ENCODE results near the gene FASTKD3.
"Not testable (repeated sequence)": the region's sequence is repeated elsewhere in the genome, so short reads cannot be mapped to it uniquely, and the experiment has no call there.

FASTKD3 gene, protein sequence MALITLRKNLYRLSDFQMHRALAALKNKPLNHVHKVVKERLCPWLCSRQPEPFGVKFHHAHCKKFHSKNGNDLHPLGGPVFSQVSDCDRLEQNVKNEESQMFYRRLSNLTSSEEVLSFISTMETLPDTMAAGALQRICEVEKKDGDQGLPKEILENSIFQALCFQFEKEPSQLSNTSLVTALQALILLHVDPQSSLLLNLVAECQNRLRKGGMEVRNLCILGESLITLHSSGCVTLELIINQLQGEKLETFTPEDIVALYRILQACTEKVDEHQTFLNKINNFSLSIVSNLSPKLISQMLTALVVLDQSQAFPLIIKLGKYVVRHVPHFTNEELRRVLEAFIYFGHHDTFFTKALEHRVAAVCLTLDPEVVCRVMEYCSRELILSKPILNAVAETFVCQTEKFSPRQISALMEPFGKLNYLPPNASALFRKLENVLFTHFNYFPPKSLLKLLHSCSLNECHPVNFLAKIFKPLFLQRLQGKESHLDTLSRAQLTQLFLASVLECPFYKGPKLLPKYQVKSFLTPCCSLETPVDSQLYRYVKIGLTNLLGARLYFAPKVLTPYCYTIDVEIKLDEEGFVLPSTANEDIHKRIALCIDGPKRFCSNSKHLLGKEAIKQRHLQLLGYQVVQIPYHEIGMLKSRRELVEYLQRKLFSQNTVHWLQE

DNA sequence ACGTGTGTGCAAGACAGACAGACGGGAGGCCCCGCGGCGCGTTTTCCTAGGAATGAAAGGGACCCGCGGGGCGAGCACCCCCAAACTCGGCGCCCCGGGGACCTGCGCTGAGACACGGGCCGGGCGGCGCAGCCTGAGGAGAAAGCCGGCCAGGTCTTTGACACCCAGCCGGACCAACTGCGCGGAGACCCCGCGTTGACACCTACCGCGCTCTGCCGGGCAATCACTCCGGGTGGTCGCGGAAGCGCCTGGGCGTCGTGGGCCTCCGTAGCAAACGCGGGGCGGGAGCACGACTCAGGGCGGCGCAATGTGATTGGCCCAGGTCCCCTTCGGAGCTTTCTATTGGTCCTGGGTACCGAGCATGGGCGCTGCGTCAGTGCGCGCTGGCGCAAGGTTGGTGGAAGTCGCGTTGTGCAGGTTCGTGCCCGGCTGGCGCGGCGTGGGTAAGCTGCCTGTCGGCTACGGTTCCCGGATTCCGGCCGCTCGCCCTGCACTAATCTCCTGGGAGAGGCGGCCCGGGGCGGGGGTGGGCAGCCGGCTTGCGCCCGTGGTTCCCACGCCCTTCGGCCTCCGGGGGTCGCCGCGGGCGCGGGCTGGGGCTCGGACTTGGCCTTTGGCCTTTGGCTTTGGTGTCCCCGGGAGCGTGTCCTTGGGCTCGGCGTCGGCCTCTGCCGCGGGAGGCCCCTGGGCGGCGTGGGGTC lies at the start of gene FASTKD3, which contains the start of gene MTRR:
Gene FASTKD3, minus strand, starts transcription at position 259 of the 701 bp plus-strand sequence. CDS start 948 bp downstream, outside the sequence.
Gene MTRR, plus strand, starts transcription at position 376 of the 701 bp plus-strand sequence. CDS start 1,647 bp downstream, outside the sequence.
- TF ChIP-seq GATA1 (IDR thresholded peaks at IDR 0.05; ENCODE audit: low read depth, low read length) (no peak), POLR2A (IDR thresholded peaks at IDR 0.05; ENCODE audit: low read length) (peak; percentile 80)
- peak; percentile 93 to 95 for DNase-seq

DNA sequence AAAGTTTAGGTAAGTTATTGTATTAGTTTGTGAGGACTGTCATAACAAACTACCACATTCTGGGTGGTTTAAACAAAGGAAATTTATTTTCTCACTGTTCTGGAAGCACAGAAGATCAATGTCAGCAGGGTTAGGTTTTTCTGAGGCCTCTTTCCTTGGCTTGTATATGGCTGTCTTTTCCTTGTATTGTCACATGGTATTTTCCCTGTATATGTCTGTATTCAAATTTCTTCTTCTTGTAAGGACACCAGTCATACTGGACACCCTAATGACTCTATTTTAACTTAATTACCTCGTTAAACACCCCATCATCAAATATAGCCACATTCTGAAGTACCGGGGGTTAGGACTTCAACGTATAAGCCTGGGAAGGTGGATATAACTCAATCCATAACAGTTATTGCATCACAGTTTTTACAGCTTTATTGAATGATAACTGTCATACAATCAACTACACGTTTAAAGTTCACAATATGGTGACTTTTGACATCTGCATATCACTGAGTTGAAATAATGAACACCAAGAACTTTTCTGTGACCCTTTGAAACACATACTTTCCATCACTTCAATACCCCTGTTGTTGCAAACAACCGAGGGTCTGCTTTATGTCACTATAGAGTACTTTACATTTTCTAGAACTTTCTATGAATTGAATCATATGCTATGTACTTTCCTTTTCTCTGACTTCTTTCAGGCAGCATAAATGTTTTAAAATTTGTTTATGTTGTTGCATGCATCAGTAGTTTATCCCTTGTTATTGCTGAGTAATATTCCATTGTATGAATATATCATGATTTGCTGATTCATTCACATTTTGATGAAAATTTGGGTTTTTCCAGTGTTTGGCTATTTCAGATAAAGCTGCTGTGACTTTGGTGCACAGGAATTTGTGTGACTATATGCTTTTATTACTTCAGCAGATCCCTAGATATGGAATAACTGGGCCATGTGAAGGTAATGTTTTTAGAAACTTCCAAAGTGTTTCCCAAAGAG lies 48.6 kb upstream of the FASTKD3 start:
- TF ChIP-seq GATA1 (IDR thresholded peaks at IDR 0.05; ENCODE audit: low read depth, low read length) (no peak), POLR2A (IDR thresholded peaks at IDR 0.05; ENCODE audit: low read length) (no peak)
- DNase-seq = no peak

DNA sequence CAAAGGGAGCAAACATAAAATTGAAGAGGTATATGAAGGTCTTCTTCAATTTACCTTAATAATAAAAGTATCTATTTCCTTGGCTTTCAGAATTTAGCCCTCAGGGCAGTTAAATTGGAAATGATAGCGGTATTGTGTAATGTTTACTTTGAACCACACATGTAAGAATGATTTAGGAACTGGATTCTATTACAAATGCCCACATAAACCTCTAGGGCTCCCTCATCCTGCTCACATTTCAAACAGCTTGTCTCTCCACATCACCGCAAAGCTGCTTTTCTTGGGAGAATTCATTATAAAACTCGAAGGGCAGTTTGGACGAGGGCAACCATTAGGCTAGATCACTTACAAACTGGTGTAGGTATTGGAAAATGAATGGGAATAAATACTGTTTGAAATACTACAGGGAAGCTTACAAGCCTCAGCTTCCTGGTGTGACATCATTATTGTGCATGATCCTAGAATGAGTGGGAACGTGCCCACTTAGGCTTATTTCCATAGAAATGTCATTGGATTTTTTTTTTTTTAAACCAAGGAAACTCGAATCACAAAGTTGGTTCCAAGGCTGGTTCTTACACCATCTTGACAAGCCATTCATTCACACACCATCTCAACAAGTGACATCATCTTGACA lies 47.5 kb upstream of the FASTKD3 start:
- TF ChIP-seq GATA1 (IDR thresholded peaks at IDR 0.05; ENCODE audit: low read depth, low read length) = no peak
- TF ChIP-seq POLR2A (IDR thresholded peaks at IDR 0.05; ENCODE audit: low read length) = no peak
- DNase-seq = no peak

DNA sequence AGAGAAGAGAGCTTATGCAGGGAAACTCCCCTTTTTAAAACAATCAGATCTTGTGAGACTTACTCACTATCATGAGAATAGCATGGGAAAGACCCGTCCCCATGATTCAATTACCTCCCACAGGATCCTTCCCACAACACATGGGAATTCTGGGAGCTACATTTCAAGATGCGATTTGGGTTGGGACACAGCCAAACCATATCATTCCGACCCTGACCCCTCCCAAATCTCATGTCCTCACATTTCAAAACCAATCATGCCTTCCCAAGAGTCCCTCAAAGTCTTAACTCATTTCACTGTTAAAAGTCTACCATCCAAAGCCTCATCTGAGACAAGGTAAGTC lies 42.6 kb upstream of the FASTKD3 start:
- not testable (repeated sequence) for DNase-seq

DNA sequence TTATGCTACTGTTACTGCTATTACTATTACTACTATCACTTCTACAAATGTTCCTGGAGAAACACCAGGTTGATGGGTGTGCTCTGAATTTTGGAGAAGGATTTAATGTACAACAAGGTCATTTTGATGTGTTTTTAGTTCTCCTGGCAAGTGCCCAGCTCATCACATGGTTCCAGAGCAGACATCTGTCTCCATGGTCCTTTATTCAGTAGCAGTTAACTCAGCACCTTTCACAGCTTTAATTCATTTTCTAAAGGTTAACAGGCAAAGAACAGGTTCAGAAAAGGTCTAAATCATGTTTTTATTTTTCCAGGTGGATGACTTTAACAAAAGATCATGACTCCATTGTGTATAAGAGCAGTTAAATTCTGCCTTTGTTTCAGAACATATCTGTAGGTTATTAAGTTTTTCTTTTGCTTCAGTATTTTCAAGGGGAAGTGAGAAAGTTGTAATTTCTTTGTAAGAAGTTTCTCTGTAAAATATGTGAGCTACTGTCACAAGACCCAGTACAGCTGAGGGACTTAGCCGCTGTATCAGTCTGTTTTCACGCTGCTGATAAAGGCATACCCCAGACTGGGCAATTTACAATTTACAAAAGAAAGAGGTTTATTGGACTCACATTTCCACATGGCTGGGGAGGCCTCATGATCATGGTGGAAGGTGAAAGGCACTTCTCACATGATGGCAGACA lies 42.1 kb upstream of the FASTKD3 start:
- DNase-seq = no peak
- TF ChIP-seq POLR2A (IDR thresholded peaks at IDR 0.05; ENCODE audit: low read length) = no peak
- no peak for TF ChIP-seq GATA1 (IDR thresholded peaks at IDR 0.05; ENCODE audit: low read depth, low read length)

DNA sequence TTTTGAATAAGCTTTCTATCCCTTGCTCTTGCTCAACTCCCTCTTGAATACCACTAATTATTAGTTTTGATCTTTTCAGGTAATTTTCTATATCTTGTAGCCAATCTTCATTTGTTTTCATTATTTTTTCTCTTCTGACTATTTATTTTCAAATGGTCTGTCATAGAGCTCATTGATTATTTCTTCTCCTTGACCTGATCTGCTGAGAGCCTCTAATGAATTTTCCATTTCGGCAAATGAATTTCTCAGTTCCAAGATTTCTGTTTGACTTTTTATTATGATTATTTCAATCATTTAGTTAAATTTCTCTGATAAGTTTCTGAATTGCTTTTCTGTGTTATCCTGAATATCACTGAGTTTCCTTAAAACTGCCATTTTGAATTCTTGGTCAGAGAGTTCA lies 39.5 kb upstream of the FASTKD3 start:
- DNase-seq = no peak
- no peak for TF ChIP-seq GATA1 (IDR thresholded peaks at IDR 0.05; ENCODE audit: low read depth, low read length)
- TF ChIP-seq POLR2A (IDR thresholded peaks at IDR 0.05; ENCODE audit: low read length) = no peak

DNA sequence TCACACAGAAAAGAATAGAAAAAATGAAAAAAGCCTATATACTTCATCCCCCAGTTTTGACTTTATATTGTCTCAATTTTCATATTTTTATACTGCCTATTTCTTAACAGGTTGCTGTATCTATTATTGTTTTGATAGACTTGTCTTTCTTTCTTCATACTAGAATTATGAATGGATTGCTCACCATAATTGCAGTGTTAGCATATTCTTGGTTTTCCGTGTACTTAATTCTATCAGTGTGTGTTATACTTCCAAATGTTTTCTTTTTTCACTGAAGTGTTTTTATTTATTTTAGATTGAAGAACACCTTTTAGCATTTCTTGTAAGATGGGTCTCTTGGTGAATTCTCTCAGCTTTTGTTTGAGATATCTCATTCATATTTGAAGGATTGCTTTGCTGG lies 38.8 kb upstream of the FASTKD3 start:
- TF ChIP-seq POLR2A (IDR thresholded peaks at IDR 0.05; ENCODE audit: low read length) (no peak), GATA1 (IDR thresholded peaks at IDR 0.05; ENCODE audit: low read depth, low read length) (no peak)

DNA sequence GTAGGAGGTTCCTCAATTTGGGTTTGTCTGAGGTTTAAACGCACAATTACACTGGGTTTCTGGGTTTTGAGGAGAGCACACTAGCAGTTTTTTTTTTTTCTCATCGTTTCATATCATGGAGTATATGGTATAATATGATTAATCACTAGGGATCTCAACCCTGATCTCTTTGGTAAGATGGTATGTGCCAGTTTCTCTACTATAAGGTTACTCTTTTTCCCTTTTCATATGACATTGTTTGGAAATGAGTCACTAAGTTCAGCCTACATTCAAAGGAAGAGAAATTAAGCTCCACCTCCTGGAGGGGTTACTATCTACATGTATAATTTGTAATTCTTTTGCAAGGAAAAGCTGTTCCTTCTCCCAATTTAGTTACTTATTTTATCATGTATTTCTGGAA lies 35.3 kb upstream of the FASTKD3 start:
- TF ChIP-seq GATA1 (IDR thresholded peaks at IDR 0.05; ENCODE audit: low read depth, low read length) = no peak
- no peak for DNase-seq

More for the DNA sequence above, 38.8 kb upstream of the FASTKD3 start:
- no peak for DNase-seq

DNA sequence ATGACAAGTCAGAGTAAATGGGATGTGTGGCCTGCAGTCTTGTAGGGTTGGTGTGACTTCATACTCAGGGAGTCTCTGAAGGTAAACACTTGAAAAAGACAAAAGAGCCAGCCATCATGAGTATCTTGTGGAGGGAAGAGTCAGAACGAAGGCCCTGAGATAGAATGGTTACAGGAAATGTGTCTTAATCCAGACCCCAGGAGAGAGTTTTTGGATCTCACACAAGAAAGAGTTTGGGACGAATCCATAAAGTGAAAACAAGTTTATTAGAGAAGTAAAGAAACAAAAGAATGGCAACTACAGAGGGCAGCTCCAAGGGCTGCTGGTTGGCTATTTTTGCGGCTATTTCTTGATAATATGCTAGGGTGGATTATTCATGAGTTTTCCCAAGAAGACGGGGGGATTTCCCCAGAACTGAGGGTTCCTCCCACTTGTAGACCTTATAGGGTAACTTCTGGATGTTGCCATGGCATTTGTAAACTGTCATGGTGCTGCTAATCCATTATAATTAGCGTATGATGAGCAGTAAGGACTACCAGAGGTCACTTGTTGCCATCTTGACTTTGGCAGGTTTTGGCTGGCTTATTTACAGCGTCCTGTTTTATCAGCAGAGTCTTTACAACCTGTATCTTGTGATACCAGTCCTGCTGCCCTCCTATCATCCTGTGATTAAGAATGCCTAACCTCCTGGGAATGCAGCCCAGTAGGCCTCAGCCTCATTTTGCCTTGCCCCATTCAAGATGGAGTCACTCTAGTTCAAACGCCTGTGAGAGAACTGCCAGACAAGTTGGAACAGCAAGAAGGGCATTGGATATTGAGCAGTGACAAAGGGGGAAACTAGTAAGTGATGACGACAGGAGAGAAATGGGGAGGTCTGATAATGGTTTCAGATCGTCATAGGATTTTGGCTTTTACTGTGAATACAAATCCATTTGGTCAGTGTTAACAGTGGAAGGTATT lies 34.1 kb upstream of the FASTKD3 start:
- peak in 1 of 2 experiments; percentile 31 for DNase-seq

DNA sequence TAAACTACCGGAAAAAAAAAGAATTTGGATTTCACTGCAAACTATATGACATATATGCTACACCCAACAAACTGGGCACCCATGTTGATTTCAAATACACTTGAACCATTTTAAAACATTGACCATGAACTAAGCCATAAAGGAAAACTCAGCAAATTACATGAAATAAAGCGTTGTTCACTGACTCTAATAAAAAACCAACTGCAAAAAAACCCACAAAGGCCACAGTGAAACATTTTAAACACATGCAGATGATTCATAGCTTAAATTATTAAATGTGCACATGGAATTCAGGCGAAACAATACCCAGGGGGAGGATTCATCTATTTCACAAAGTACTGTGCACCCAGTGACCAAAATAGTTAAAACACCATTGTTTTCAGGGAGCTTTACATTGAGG lies 33.4 kb upstream of the FASTKD3 start:
- DNase-seq = no peak
- no peak for TF ChIP-seq POLR2A (IDR thresholded peaks at IDR 0.05; ENCODE audit: low read length)
- no peak for TF ChIP-seq GATA1 (IDR thresholded peaks at IDR 0.05; ENCODE audit: low read depth, low read length)

More for the DNA sequence above, 34.1 kb upstream of the FASTKD3 start:
- TF ChIP-seq POLR2A (IDR thresholded peaks at IDR 0.05; ENCODE audit: low read length) = no peak
- no peak for TF ChIP-seq GATA1 (IDR thresholded peaks at IDR 0.05; ENCODE audit: low read depth, low read length)

DNA sequence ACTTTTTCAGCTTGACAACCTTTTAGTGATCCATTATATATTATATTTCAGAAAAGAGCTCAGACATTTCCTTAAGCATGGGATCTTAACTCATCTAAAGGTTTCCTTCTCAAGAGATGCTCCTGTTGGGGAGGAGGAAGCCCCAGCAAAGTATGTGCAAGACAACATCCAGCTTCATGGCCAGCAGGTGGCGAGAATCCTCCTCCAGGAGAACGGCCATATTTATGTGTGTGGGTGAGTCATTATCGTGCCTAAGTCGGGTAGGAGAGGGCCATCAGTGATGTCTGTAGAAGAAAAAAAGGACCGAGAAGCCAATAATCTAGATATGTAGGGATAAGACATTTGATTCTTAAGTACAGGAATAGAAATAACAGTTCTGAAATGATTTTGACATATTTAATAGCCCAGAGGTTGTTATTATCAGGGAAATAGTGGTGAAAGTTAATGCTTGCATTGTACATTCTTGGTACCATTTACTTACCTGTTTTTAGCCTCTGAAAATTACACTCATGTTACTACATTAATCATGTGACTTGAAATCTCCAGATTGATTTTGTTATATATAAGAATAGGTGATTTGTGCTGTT lies 28.3 kb upstream of the FASTKD3 start:
- peak; percentile 56 to 65 for DNase-seq
- TF ChIP-seq GATA1 (IDR thresholded peaks at IDR 0.05; ENCODE audit: low read depth, low read length) (no peak), POLR2A (IDR thresholded peaks at IDR 0.05; ENCODE audit: low read length) (no peak)

All from erythroblast (primary cell).